Epithelial cell of esophagus (primary cell): ENCODE measurements around the gene SLAMF9.

ENCODE experiments used
- DNase-seq: peaks from one replicate; pipeline ENCODE4 v3.0.0; 2010; ENCODE audit warnings: low read depth
- H3K4me3 ChIP-seq: 2 replicates; pipeline ENCODE4 v1.5.1; 2011; ENCODE audit warnings: mild to moderate bottlenecking, low read length, control low read depth
- CTCF ChIP-seq: IDR thresholded peaks from 2 replicates; pipeline ENCODE4 v1.5.1; 2011; ENCODE audit warnings: low read depth, mild to moderate bottlenecking, low read length, control low read depth, inconsistent platforms; ENCODE audit not compliant: insufficient read depth; ENCODE audit errors: missing control alignments

Gene SLAMF9

DNA sequence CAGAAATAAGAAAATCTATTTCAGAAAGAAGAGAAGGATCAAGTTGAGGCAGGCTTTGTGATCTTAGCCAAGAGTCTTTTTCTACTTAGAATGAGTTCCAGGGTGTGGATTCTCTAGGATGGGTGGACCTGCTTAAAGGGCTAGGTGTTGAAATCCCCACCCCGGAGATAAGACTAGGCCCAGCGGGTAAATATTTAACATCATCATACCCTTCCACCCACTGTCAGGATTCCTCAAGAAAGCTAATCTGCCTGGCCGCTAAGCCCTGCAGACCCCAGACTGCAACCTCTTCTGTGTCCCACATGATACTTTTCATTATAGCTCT lies 14.4 kb downstream of the SLAMF9 start:
- no peak overlapping the region for H3K4me3 ChIP-seq
- peak; percentile 56 for DNase-seq
- no peak for TF ChIP-seq CTCF

DNA sequence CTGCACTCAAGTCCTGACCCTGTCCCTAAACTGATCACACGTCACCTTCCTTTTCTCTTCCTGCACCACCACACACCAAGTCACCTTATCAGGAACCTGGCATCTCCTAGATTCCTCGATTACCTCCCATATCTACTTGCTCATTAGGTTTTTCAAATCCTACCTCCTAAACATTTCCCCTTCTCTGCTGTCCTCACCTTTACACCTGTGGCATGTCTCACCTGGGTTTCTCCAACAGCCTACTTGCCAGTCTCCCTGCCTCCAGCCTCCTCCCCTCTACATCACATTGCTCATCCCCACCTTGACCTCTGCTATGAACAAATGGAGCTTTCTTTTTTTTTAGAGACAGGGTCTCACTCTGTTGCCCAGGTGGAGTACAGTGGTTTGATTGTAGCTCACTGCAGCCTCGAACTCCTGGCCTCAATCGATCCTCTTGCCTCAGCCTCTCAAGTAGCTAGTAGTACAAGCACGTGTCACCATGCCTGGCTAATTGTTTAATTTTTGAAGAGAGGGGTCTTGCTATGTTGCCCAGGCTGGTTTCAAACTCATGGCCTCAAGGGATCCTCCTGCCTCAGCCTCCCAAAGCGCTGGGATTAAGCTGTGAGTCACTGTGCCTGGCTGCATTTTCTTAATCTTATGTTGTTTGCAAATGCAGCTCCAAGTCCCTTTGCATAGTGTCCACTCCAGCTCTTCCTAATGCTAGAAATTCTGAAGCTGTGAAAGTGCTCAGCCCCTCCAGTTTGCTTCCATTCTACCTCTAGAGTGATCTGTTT lies 14.9 kb downstream of the SLAMF9 start:
- DNase-seq: no peak
- no peak for TF ChIP-seq CTCF
- H3K4me3 ChIP-seq: no peak overlapping the region

DNA sequence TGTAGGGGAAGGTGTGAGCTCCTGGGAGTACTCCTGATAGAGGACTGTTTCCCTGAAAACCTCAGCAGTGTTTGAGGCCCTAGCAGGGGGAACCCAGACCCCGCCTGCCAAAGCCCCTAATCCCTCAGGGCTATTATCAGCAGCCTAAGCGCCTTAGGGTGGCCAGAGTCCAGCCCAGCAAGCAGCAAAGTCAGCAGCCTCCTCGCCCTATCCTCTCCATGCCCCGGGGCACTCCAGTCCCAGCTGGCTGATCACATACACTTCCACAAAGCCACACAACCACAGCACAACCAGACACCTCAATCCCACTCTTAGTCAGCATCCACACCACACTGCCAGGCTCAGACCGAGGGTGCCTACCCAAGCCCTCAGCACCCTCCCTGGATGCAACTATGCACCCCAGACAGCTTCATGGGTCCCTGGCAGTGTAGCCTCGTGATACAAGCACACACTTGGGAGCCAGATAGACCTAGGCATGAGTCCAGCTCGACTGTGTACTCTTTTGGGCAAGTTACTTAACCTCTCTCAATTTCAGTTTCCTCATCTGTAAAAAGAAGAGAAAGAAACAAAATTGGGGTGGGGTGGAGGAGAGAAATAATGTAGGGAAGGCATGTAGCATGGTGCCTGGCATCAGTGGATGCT lies 15.7 kb downstream of the SLAMF9 start:
- peak; percentile 33 for DNase-seq
- no peak for TF ChIP-seq CTCF

GRCh38 chr1:159937054-159937750 lies 16.8 kb downstream of the SLAMF9 start:
- no peak for TF ChIP-seq CTCF
- no peak overlapping the region for H3K4me3 ChIP-seq
- peak; percentile 36 for DNase-seq

More for the DNA sequence above, 15.7 kb downstream of the SLAMF9 start:
- H3K4me3 ChIP-seq: no peak overlapping the region

DNA sequence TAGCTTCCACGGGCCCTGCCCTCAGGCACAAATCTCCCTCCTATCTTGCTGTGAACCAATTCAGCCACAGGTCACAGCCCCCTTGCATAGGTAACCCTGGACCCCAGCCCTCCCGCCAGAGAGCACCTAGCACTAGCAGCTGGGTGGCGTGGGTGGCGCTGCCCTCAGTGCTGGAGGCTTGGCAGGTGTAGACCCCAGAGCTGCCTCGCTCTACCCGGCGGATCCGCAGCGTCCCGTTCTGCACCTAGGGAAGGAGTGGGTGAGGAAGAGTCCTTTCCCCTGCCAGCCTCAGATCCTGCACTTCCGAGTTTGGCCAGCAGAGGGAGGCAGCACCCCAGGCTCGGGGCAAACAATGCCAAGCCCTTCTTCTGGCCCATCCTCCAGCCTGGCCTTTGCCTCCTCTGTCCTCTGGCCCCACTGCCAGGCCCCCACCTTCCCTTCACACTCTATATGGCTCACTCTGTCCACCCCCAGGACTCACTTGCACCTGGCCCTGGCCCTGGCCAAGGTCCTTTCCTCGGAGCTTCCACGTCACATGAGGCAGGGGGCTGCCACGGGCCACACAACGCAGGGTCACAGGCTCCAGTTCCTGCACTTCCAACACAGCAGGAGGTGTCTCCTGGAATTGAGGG lies 17.6 kb downstream of the SLAMF9 start:
- DNase-seq: peak; percentile 70
- TF ChIP-seq CTCF: peak; percentile 94
- no peak overlapping the region for H3K4me3 ChIP-seq

DNA sequence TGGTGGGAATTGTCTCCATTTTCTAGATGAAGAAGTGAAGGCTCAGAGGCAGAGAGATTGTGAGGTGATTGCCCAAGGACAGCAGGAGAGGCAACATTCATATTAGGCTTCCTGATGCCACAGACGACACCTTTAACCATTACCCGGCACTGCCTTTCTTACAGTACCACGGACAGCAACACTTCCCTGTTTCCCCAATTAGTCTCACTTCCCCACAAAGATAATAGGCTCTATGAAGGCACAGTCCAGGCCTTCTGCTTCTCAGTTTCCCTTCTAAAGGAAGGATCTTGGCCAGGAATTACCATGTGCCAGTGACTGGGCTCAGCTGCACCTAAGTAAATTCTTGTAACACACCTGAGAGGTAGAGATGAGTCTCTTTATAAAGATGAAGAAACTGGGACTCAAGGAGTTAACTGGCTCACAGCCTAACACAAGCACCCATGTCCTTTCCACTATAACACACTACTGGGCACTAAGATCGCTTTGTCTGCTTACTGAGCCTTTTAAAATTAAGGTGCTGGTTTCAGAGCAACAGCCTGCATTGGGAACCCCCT lies 18.2 kb downstream of the SLAMF9 start:
- H3K4me3 ChIP-seq: no peak overlapping the region
- TF ChIP-seq CTCF: no peak
- DNase-seq: no peak
